KMS-11 (cell line): ENCODE measurements around the gene CD82.

Experiments used
- H2AFZ ChIP-seq: fragments of 200-600 bp; sonication (generic); 2 replicates; pipeline ENCODE4 v1.6.1; 2016; ENCODE audit warnings: antibody characterized with exemption, mixed run types, low read depth
- H3K27ac ChIP-seq: fragments of 200-600 bp; sonication (generic); 2 replicates; pipeline ENCODE4 v1.6.1; 2016; ENCODE audit warnings: mild to moderate bottlenecking, mixed run types
- H3K27me3 ChIP-seq: fragments of 200-600 bp; sonication (generic); 2 replicates; pipeline ENCODE4 v1.6.1; 2017; ENCODE audit warnings: mild to moderate bottlenecking, low read depth, mixed run types, moderate library complexity; ENCODE audit not compliant: insufficient read depth
- H3K36me3 ChIP-seq: fragments of 200-600 bp; sonication (generic); 2 replicates; pipeline ENCODE4 v1.6.1; 2017; ENCODE audit warnings: mild to moderate bottlenecking, mixed run types; ENCODE audit not compliant: insufficient read depth
- H3K4me1 ChIP-seq: fragments of 200-600 bp; sonication (generic); 2 replicates; pipeline ENCODE4 v1.6.1; 2016; ENCODE audit warnings: mild to moderate bottlenecking, low read depth, mixed run types; ENCODE audit not compliant: poor library complexity, severe bottlenecking
- H3K4me2 ChIP-seq: fragments of 200-600 bp; sonication (generic); 2 replicates; pipeline ENCODE4 v1.7.0; 2016; ENCODE audit warnings: mild to moderate bottlenecking, mixed run types
- H3K4me3 ChIP-seq: fragments of 200-600 bp; sonication (generic); IDR thresholded peaks from 2 replicates; pipeline ENCODE4 v1.6.1; 2017; ENCODE audit warnings: low read depth, low read length, mixed read lengths; ENCODE audit not compliant: insufficient read depth
- H3K79me2 ChIP-seq: fragments of 200-600 bp; sonication (generic); 2 replicates; pipeline ENCODE4 v1.6.1; 2016; ENCODE audit warnings: low read depth, mixed run types; ENCODE audit not compliant: insufficient read depth
- H3K9ac ChIP-seq: fragments of 200-600 bp; sonication (generic); 2 replicates; pipeline ENCODE4 v1.6.1; 2016; ENCODE audit warnings: mild to moderate bottlenecking, mixed run types
- H4K20me1 ChIP-seq: fragments of 200-600 bp; sonication (generic); 2 replicates; pipeline ENCODE4 v1.6.1; 2016; ENCODE audit warnings: mild to moderate bottlenecking, mixed run types; ENCODE audit not compliant: insufficient read depth
- CTCF ChIP-seq: fragments of 200-600 bp; sonication (generic); conservative IDR thresholded peaks from 2 replicates; pipeline ENCODE4 v1.6.1; 2017; ENCODE audit warnings: low read depth, mild to moderate bottlenecking, antibody characterized with exemption, low read length, moderate library complexity, mixed read lengths

The CD82 gene

GRCh38 chr11:44626645-44627044 lies 61.2 kb downstream of the CD82 start:
- H3K9ac ChIP-seq = no peak overlapping the region
- H3K27ac ChIP-seq = no peak overlapping the region

GRCh38 chr11:44627165-44627789 lies 61.8 kb downstream of the CD82 start:
- Histone ChIP-seq H3K4me2 (no peak overlapping the region), H4K20me1 (no peaks in the 10 kb centered on the region)

More at GRCh38 chr11:44626645-44627044, 61.2 kb downstream of the CD82 start:
- H3K79me2 ChIP-seq = no peaks in the 10 kb centered on the region
- H3K4me2 ChIP-seq = no peak overlapping the region
- H3K4me1 ChIP-seq = no peaks in the 10 kb centered on the region
- H3K36me3 ChIP-seq = no peaks in the 10 kb centered on the region
- H4K20me1 ChIP-seq = no peaks in the 10 kb centered on the region
- H3K4me3 ChIP-seq = no peak overlapping the region
- H2AFZ ChIP-seq = no peak overlapping the region
- TF ChIP-seq CTCF = no peak
- no peaks in the 10 kb centered on the region for H3K27me3 ChIP-seq

GRCh38 chr11:44627911-44628729 lies 62.7 kb downstream of the CD82 start:
- no peak overlapping the region for H3K9ac ChIP-seq
- H3K4me2 ChIP-seq = no peak overlapping the region
- TF ChIP-seq CTCF = no peak
- H3K27me3 ChIP-seq = no peaks in the 10 kb centered on the region
- H3K36me3 ChIP-seq = no peaks in the 10 kb centered on the region
- no peak overlapping the region for H2AFZ ChIP-seq
- no peaks in the 10 kb centered on the region for H3K4me1 ChIP-seq
- no peaks in the 10 kb centered on the region for H4K20me1 ChIP-seq
- H3K4me3 ChIP-seq = no peak overlapping the region
- H3K79me2 ChIP-seq = no peaks in the 10 kb centered on the region
- H3K27ac ChIP-seq = no peak overlapping the region

More at GRCh38 chr11:44627165-44627789, 61.8 kb downstream of the CD82 start:
- H3K27ac ChIP-seq = no peak overlapping the region
- H3K9ac ChIP-seq = no peak overlapping the region
- no peak overlapping the region for H2AFZ ChIP-seq
- no peaks in the 10 kb centered on the region for H3K27me3 ChIP-seq
- H3K4me3 ChIP-seq = no peak overlapping the region
- H3K4me1 ChIP-seq = no peaks in the 10 kb centered on the region
- no peaks in the 10 kb centered on the region for H3K36me3 ChIP-seq
- TF ChIP-seq CTCF = no peak
- H3K79me2 ChIP-seq = no peaks in the 10 kb centered on the region

- H3K36me3 ChIP-seq = no peaks in the 10 kb centered on the region
- H3K27ac ChIP-seq = no peak overlapping the region
- H3K4me2 ChIP-seq = no peak overlapping the region
- H2AFZ ChIP-seq = no peak overlapping the region
- no peaks in the 10 kb centered on the region for H3K27me3 ChIP-seq
- no peak overlapping the region for H3K4me3 ChIP-seq
- H3K79me2 ChIP-seq = no peaks in the 10 kb centered on the region
- H3K9ac ChIP-seq = no peak overlapping the region
- H3K4me1 ChIP-seq = no peaks in the 10 kb centered on the region
- no peak for TF ChIP-seq CTCF
- no peaks in the 10 kb centered on the region for H4K20me1 ChIP-seq
These were observed 63.6 kb downstream of the CD82 start for GRCh38 chr11:44628730-44629700.
